SK-N-SH treated with all-trans-retinoic acid at 6 μM for 48 hours (cell line): Measurements from ENCODE around the gene SPOCK1.
A peak's percentile ranks its signal among the peaks of the same experiment; 100 is the strongest.

Source experiments
- ATAC-seq: fragments of 200-7000 bp; cut with Tn5 transposase; 3 replicates; pipeline ENCODE4 v1.9.1; 2020; ENCODE audit warnings: mild to moderate bottlenecking, moderate library complexity
- ARNTL ChIP-seq: fragments of 450-650 bp; formaldehyde crosslinking; IDR thresholded peaks from 2 replicates; pipeline ENCODE4 v1.5.0; 2020; ENCODE audit warnings: low read depth, mild to moderate bottlenecking, moderate library complexity, borderline replicate concordance
- BACH2 ChIP-seq: fragments of 250-450 bp; sonication (Bioruptor Pico); IDR thresholded peaks from 2 replicates; pipeline ENCODE4 v1.9.0; 2021; ENCODE audit warnings: mild to moderate bottlenecking, borderline replicate concordance
- CSDC2 ChIP-seq: fragments of 250-450 bp; sonication (Bioruptor Pico); IDR thresholded peaks from 2 replicates; pipeline ENCODE4 v1.5.0; 2020; ENCODE audit warnings: mild to moderate bottlenecking, moderate library complexity
- GLIS3 ChIP-seq: fragments of 250-450 bp; sonication (Bioruptor Pico); IDR thresholded peaks from 2 replicates; pipeline ENCODE4 v1.5.0; 2020; ENCODE audit warnings: mild to moderate bottlenecking, moderate library complexity
- ISL1 ChIP-seq: fragments of 250-450 bp; sonication (Bioruptor Pico); IDR thresholded peaks from 2 replicates; pipeline ENCODE4 v2.1.2; 2022; ENCODE audit warnings: mild to moderate bottlenecking, moderate library complexity
- OSR1 ChIP-seq: fragments of 250-450 bp; sonication (Bioruptor Pico); IDR thresholded peaks from 2 replicates; pipeline ENCODE4 v1.8.0; 2022; ENCODE audit warnings: moderate library complexity, mild to moderate bottlenecking, inconsistent platforms
- PPARA ChIP-seq: fragments of 250-450 bp; sonication (Bioruptor Pico); IDR thresholded peaks from 2 replicates; pipeline ENCODE4 v1.5.0; 2020; ENCODE audit warnings: mild to moderate bottlenecking, borderline replicate concordance
- RARB ChIP-seq: fragments of 250-450 bp; sonication (Bioruptor Pico); IDR thresholded peaks from 2 replicates; pipeline ENCODE4 v1.8.0; 2021; ENCODE audit warnings: mild to moderate bottlenecking, moderate library complexity
- SNAI2 ChIP-seq: fragments of 250-450 bp; sonication (Bioruptor Pico); IDR thresholded peaks from 2 replicates; pipeline ENCODE4 v1.5.0; 2020; ENCODE audit warnings: mild to moderate bottlenecking, moderate library complexity
- TOX ChIP-seq: fragments of 250-450 bp; sonication (Bioruptor Pico); IDR thresholded peaks from 2 replicates; pipeline ENCODE4 v1.8.0; 2021; ENCODE audit warnings: mild to moderate bottlenecking, moderate library complexity, borderline replicate concordance
- ZC3H10 ChIP-seq: fragments of 250-450 bp; sonication (Bioruptor Pico); IDR thresholded peaks from 2 replicates; pipeline ENCODE4 v1.5.1; 2021; ENCODE audit warnings: mild to moderate bottlenecking, moderate library complexity
- ZNF565 ChIP-seq: fragments of 450-650 bp; formaldehyde crosslinking; conservative IDR thresholded peaks from 2 replicates; pipeline ENCODE4 v1.5.0; 2020; ENCODE audit warnings: low read depth, mild to moderate bottlenecking, moderate library complexity
- ZNF70 ChIP-seq: fragments of 450-650 bp; formaldehyde crosslinking; IDR thresholded peaks from 2 replicates; pipeline ENCODE4 v1.5.0; 2020; ENCODE audit warnings: mild to moderate bottlenecking, moderate library complexity
- ZNF8 ChIP-seq: fragments of 450-650 bp; formaldehyde crosslinking; IDR thresholded peaks from 2 replicates; pipeline ENCODE4 v1.5.0; 2020; ENCODE audit warnings: mild to moderate bottlenecking, moderate library complexity
- TF ChIP-seq, protein P1 (sequence below): fragments of 250-450 bp; sonication (Bioruptor Pico); IDR thresholded peaks from 2 replicates; pipeline ENCODE4 v1.5.1; 2020; ENCODE audit warnings: low read depth, mild to moderate bottlenecking, moderate library complexity
- TF ChIP-seq, protein P2 (sequence below): fragments of 250-450 bp; sonication (Bioruptor Pico); IDR thresholded peaks from 2 replicates; pipeline ENCODE4 v1.8.0; 2021; ENCODE audit warnings: low read depth, mild to moderate bottlenecking, moderate library complexity, borderline replicate concordance
- TF ChIP-seq, protein P3 (sequence below): fragments of 250-450 bp; sonication (Bioruptor Pico); IDR thresholded peaks from 2 replicates; pipeline ENCODE4 v1.5.0; 2020; ENCODE audit warnings: mild to moderate bottlenecking, moderate library complexity
- TF ChIP-seq, protein P4 (sequence below): fragments of 250-450 bp; sonication (Bioruptor Pico); IDR thresholded peaks from 2 replicates; pipeline ENCODE4 v1.5.1; 2021; ENCODE audit warnings: mild to moderate bottlenecking, moderate library complexity
- TF ChIP-seq, protein P5 (sequence below): fragments of 250-450 bp; sonication (Bioruptor Pico); IDR thresholded peaks from 2 replicates; pipeline ENCODE4 v1.8.0; 2020; ENCODE audit warnings: mild to moderate bottlenecking, moderate library complexity, borderline replicate concordance

The SPOCK1 gene

DNA sequence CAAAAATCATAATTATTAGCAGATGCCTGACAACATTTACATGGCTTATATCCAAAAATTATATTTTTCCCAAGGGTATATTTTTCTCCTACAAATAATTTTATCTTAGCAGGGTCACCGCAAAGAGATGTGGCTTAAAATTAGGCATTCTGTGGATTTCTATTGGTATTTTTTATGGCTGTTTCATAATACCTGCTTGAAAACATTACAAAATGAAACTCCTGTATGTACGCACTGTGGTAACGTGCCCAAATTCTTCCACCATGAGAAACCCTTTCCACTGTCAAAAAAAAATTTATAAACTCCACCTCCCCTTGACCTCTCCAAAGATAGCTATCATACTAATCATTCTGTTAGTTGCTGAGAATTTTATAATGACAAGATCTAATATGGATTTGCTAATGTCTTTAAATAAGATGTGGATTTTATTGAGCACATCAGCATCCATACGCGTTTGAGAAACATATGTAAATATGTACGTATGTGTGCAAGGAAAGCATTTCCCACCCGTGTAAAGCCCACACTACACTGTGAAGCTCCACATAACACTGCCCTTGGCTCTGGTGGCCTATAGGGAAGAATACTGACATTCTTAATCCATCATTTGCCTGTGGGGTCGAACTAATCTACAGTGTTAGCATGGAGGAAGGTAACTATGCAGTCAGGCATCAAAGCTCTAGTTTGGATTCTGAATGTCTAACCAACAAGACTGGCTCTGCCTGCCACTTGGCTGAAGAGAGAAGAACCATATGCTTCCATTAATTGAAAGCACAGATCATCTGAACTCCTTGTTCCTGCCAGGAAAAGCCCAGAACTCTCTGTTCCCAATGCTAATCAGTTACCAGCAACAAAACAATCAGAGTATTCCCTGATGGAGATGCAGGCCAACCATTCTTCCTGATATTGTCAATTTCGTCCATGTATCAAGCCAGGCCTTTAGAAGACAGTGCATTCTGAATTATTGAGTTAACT is 244.7 kb downstream of the SPOCK1 start:
- ATAC-seq, result peak; percentile 48
- TF ChIP-seq, protein P1, sequence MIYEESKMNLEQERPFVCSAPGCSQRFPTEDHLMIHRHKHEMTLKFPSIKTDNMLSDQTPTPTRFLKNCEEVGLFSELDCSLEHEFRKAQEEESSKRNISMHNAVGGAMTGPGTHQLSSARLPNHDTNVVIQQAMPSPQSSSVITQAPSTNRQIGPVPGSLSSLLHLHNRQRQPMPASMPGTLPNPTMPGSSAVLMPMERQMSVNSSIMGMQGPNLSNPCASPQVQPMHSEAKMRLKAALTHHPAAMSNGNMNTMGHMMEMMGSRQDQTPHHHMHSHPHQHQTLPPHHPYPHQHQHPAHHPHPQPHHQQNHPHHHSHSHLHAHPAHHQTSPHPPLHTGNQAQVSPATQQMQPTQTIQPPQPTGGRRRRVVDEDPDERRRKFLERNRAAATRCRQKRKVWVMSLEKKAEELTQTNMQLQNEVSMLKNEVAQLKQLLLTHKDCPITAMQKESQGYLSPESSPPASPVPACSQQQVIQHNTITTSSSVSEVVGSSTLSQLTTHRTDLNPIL (CRISPR knock-in tag), result peak; percentile 44; the same call in 1 of the 2 replicates
- TF ChIP-seq ISL1 (CRISPR knock-in tag) (0 out of 2 replicates have a peak, but pooled peaks have one; percentile 38), ZNF70 (CRISPR knock-in tag) (no peak), GLIS3 (CRISPR knock-in tag) (no peak)
- TF ChIP-seq, all 23 proteins: peak for 2

DNA sequence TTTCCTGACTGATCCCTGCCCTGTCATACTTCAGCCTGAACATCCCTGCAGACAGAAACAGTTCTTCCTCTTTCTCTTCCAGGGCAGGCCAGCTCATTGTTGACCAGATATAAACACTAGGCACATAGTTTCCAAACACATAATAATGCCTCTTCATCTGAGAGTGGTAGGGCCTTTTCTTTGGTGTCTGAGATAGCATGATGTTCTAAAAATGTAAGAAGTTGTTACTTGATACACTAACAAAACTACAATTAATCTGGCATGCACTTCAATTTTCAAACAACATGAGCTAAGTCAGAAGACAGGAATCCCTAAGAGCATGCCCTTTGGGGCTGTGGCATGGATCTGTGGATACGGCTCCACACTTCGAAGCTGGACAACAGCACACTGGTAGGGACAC is 246.6 kb downstream of the SPOCK1 start:
- no peak for TF ChIP-seq ZNF8
- TF ChIP-seq RARB (CRISPR knock-in tag), result no peak
- TF ChIP-seq, all 23 proteins: peak for 0
- ATAC-seq, result no peak

DNA sequence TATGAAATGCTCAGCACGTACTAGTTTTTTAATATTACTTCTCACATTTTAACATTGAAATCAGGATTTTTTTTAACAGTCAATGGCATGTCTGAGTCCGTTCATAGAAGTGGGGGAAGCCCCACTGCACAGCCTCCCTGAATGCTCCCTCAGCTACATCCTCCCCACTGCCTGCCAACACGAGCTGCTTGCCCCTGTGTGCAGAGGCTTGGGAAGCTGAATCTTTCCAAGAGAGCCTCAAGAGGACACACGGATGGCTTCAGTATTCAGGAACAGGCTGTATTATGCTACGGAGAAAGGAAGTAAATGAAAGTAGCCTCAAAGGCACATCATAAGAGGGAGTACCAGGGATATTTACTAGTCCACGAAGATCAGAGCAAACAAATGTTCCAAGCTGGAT is 248.7 kb downstream of the SPOCK1 start:
- no peak for TF ChIP-seq ARNTL
- TF ChIP-seq CSDC2 (CRISPR knock-in tag), result no peak
- no peak for TF ChIP-seq ZNF565 (CRISPR knock-in tag)
- TF ChIP-seq ZC3H10 (CRISPR knock-in tag), result no peak
- TF ChIP-seq, protein P2, sequence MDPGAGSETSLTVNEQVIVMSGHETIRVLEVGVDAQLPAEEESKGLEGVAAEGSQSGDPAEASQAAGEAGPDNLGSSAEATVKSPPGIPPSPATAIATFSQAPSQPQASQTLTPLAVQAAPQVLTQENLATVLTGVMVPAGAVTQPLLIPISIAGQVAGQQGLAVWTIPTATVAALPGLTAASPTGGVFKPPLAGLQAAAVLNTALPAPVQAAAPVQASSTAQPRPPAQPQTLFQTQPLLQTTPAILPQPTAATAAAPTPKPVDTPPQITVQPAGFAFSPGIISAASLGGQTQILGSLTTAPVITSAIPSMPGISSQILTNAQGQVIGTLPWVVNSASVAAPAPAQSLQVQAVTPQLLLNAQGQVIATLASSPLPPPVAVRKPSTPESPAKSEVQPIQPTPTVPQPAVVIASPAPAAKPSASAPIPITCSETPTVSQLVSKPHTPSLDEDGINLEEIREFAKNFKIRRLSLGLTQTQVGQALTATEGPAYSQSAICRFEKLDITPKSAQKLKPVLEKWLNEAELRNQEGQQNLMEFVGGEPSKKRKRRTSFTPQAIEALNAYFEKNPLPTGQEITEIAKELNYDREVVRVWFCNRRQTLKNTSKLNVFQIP, result no peak
- no peak for TF ChIP-seq SNAI2 (CRISPR knock-in tag)
- TF ChIP-seq BACH2 (CRISPR knock-in tag), result no peak
- TF ChIP-seq, protein P1 (CRISPR knock-in tag), result no peak
- TF ChIP-seq PPARA, result no peak
- no peak for TF ChIP-seq ZNF8
- no peak for TF ChIP-seq ISL1 (CRISPR knock-in tag)
- TF ChIP-seq, protein P3, sequence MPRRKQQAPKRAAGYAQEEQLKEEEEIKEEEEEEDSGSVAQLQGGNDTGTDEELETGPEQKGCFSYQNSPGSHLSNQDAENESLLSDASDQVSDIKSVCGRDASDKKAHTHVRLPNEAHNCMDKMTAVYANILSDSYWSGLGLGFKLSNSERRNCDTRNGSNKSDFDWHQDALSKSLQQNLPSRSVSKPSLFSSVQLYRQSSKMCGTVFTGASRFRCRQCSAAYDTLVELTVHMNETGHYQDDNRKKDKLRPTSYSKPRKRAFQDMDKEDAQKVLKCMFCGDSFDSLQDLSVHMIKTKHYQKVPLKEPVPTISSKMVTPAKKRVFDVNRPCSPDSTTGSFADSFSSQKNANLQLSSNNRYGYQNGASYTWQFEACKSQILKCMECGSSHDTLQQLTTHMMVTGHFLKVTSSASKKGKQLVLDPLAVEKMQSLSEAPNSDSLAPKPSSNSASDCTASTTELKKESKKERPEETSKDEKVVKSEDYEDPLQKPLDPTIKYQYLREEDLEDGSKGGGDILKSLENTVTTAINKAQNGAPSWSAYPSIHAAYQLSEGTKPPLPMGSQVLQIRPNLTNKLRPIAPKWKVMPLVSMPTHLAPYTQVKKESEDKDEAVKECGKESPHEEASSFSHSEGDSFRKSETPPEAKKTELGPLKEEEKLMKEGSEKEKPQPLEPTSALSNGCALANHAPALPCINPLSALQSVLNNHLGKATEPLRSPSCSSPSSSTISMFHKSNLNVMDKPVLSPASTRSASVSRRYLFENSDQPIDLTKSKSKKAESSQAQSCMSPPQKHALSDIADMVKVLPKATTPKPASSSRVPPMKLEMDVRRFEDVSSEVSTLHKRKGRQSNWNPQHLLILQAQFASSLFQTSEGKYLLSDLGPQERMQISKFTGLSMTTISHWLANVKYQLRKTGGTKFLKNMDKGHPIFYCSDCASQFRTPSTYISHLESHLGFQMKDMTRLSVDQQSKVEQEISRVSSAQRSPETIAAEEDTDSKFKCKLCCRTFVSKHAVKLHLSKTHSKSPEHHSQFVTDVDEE (CRISPR knock-in tag), result no peak
- no peak for TF ChIP-seq OSR1 (CRISPR knock-in tag)
- no peak for TF ChIP-seq GLIS3 (CRISPR knock-in tag)
- no peak for TF ChIP-seq ZNF70 (CRISPR knock-in tag)
- TF ChIP-seq, protein P4, sequence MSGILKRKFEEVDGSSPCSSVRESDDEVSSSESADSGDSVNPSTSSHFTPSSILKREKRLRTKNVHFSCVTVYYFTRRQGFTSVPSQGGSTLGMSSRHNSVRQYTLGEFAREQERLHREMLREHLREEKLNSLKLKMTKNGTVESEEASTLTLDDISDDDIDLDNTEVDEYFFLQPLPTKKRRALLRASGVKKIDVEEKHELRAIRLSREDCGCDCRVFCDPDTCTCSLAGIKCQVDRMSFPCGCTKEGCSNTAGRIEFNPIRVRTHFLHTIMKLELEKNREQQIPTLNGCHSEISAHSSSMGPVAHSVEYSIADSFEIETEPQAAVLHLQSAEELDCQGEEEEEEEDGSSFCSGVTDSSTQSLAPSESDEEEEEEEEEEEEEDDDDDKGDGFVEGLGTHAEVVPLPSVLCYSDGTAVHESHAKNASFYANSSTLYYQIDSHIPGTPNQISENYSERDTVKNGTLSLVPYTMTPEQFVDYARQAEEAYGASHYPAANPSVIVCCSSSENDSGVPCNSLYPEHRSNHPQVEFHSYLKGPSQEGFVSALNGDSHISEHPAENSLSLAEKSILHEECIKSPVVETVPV (CRISPR knock-in tag), result no peak
- TF ChIP-seq, protein P5, sequence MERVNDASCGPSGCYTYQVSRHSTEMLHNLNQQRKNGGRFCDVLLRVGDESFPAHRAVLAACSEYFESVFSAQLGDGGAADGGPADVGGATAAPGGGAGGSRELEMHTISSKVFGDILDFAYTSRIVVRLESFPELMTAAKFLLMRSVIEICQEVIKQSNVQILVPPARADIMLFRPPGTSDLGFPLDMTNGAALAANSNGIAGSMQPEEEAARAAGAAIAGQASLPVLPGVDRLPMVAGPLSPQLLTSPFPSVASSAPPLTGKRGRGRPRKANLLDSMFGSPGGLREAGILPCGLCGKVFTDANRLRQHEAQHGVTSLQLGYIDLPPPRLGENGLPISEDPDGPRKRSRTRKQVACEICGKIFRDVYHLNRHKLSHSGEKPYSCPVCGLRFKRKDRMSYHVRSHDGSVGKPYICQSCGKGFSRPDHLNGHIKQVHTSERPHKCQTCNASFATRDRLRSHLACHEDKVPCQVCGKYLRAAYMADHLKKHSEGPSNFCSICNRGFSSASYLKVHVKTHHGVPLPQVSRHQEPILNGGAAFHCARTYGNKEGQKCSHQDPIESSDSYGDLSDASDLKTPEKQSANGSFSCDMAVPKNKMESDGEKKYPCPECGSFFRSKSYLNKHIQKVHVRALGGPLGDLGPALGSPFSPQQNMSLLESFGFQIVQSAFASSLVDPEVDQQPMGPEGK, result no peak
- no peak for TF ChIP-seq TOX
- no peak for ATAC-seq
